ENCODE results near the gene XK.
A peak's percentile ranks its signal among the peaks of the same experiment; 100 is the strongest.
"Not testable (repeated sequence)": the region's sequence is repeated elsewhere in the genome, so short reads cannot be mapped to it uniquely, and the experiment has no call there.

XK gene, protein sequence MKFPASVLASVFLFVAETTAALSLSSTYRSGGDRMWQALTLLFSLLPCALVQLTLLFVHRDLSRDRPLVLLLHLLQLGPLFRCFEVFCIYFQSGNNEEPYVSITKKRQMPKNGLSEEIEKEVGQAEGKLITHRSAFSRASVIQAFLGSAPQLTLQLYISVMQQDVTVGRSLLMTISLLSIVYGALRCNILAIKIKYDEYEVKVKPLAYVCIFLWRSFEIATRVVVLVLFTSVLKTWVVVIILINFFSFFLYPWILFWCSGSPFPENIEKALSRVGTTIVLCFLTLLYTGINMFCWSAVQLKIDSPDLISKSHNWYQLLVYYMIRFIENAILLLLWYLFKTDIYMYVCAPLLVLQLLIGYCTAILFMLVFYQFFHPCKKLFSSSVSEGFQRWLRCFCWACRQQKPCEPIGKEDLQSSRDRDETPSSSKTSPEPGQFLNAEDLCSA

DNA sequence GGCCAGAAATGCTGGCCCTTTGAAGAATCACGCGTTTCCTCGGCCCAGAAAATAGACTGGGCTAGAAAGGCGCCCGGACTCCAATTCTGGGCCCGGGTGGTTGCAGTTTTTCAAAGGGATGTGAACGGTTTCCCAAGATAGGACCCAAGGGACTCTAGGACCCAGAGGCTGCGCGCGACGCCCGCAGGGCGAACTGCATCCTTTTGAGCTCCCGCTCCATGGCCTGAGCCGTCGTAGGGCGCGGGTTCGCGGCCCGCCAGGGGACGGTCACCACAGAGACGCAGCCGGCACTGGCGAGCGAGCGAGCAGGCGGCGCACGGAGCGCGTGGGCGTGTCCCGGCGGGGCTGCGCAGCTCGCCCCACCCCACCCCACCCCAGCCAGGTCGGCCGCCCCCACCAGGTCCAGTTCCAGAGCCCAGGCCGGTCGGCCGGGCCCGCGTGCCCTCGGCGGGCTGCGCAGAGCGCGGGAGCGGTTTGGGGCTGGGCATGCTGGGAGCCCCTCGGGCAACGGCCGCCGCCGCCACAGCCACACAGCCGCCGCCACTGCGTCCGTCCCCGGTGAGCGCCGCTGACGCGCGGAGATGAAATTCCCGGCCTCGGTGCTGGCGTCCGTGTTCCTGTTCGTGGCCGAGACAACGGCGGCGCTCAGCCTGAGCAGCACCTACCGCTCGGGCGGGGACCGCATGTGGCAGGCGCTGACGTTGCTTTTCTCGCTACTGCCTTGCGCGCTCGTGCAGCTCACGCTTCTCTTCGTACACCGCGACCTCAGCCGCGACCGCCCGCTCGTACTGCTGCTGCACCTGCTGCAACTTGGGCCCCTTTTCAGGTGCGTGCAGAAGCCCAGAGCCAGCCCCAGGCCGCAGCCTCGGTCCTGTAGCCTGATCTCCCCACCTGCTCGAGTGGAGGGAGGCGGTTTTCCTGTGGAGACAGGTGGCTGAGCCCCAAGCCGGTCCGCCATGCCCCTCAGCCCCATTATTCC is at the start of gene XK:
XK (plus strand) TSS at position 411 of the 979 bp plus-strand sequence; CDS start at position 582, 171 bp downstream.
- H3K27ac ChIP-seq = peak within 1 kb of the TSS; percentile 66
- TF ChIP-seq, protein P1, sequence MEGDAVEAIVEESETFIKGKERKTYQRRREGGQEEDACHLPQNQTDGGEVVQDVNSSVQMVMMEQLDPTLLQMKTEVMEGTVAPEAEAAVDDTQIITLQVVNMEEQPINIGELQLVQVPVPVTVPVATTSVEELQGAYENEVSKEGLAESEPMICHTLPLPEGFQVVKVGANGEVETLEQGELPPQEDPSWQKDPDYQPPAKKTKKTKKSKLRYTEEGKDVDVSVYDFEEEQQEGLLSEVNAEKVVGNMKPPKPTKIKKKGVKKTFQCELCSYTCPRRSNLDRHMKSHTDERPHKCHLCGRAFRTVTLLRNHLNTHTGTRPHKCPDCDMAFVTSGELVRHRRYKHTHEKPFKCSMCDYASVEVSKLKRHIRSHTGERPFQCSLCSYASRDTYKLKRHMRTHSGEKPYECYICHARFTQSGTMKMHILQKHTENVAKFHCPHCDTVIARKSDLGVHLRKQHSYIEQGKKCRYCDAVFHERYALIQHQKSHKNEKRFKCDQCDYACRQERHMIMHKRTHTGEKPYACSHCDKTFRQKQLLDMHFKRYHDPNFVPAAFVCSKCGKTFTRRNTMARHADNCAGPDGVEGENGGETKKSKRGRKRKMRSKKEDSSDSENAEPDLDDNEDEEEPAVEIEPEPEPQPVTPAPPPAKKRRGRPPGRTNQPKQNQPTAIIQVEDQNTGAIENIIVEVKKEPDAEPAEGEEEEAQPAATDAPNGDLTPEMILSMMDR (IDR thresholded peaks at IDR 0.05) = no peak
- no peak for TF ChIP-seq ZFX (IDR thresholded peaks at IDR 0.05; ENCODE audit: borderline replicate concordance)

DNA sequence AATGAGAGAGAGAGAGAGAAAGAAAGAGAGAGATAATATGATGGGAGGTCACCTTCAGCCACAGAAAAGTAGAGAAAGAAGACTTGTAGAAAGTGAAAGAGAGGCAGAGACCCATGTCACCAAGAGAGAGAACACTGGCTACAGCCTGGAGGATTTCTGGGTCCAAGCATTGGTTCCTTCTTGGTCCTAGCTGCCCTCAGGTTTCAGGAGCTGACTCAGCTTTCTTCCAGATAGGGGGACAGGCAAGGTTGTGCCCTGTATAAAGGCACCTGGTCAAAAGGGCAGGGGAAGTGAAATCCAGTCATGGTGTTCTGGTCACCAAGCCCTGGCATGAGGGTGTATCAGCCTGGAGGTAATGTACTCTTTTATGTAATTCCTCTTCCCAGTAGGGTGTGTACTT is 47.5 kb upstream of the XK start:
- no peak overlapping the region for H3K27ac ChIP-seq
- TF ChIP-seq ZFX (IDR thresholded peaks at IDR 0.05; ENCODE audit: borderline replicate concordance) = no peak
- TF ChIP-seq, protein P1 (IDR thresholded peaks at IDR 0.05) = no peak

DNA sequence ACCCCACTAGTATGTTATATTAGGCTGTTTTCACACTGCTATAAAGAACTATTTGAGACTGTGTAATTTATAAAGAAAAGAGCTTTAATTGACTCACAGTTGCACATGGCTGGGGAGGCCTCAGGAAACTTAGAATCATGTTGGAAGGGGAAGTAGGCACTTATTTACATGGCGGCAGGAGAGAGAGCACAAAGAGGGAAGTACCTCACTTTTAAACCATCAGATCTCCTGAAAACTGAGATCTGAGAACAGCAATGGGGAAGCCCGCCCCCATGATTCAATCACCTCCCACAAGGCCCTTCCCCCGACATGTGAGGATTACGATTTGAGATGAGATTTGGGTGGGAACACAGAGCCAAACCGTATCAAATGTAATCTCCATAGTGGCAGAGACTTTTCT is 45.4 kb upstream of the XK start:
- H3K27ac ChIP-seq = no peak overlapping the region
- TF ChIP-seq ZFX (IDR thresholded peaks at IDR 0.05; ENCODE audit: borderline replicate concordance) = no peak
- TF ChIP-seq, protein P1 (IDR thresholded peaks at IDR 0.05) = no peak

DNA sequence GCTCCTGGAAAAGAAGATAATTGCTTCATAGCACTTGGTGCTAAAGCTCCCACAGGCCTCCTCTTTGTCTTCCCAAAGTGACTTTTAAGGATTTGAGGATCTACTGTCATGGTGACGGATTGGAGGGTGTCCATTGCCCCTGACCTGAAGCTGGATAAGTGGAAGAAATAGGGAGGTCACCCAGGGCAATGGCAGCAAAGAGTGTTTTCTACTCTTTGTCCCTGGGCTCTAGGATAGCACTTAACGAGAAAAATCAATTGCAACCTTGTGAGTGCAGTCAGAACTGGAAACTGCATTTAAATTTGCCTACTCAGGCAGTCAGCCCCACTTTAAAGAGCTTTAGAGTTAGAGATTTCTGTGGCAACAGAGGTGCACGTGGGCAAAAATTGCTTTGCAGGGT is 43.7 kb upstream of the XK start:
- H3K27ac ChIP-seq = no peak overlapping the region
- TF ChIP-seq, protein P1 (IDR thresholded peaks at IDR 0.05) = no peak
- no peak for TF ChIP-seq ZFX (IDR thresholded peaks at IDR 0.05; ENCODE audit: borderline replicate concordance)

DNA sequence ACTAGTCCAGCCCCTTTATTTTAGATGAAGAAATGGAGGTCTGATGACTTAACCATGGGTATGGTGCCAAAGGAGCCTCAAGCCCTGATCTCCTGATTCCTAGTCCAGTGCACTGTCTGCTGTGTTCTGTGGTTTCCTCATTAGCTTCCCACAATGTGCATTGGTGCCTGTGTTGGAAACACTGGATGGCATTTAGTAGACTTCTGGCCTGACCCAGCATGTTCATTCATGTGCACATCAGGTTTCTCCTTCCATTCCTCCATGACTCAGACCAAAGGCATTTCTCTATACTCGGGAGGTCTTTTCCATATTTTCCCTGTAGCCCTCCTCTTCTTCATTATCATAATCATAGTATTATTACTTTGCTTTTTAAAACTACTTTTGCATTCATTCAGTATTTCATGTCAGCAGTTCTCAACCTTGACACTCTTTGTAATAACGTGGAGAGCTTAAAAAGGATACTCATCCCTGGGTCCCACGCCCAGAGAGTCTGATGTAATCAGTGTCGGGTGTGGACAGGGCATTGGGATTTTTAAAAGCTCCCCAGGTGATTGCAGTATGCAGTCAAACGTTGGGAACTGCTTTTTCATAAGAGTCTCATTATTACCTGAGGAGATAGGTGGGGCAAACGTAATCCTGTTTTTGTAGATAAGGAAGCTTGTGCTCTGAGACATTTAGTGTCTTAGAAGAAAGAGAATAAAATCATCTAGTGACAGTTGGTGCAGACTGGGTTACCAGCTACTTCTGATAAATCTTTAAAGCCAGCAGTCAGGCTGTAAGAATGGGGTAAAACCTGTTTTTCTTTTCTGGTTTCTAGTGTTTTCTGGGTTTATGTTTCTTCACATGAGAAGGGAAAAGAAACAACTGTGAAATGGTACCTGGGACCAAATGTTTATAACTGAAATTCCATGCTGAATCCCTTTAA is 40.9 kb upstream of the XK start:
- no peak overlapping the region for H3K27ac ChIP-seq

DNA sequence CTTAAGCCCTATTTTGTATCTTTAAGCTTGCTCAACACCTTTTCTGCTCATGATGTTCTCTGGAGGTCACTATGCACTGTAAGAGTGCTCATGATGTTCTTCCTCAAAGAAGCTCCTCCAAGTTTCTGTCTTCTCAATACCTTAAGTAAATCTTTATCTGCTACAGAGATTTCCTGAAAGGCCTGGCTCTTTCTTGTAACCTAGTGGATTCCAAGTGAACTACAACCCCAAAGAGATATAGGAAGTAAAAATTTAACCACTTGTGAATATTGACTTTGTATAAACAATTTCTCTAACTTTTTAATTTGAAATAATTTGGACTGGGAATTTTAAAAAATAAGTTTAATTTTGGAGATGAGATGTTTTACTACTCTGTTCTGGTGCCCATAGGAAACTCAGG is 39.3 kb upstream of the XK start:
- no peak overlapping the region for H3K27ac ChIP-seq
- TF ChIP-seq ZFX (IDR thresholded peaks at IDR 0.05; ENCODE audit: borderline replicate concordance) = no peak
- TF ChIP-seq, protein P1 (IDR thresholded peaks at IDR 0.05) = no peak; the same call in 1 of the 2 replicates

More for the DNA sequence above, 40.9 kb upstream of the XK start:
- TF ChIP-seq ZFX (IDR thresholded peaks at IDR 0.05; ENCODE audit: borderline replicate concordance) = no peak
- TF ChIP-seq, protein P1 (IDR thresholded peaks at IDR 0.05) = no peak

DNA sequence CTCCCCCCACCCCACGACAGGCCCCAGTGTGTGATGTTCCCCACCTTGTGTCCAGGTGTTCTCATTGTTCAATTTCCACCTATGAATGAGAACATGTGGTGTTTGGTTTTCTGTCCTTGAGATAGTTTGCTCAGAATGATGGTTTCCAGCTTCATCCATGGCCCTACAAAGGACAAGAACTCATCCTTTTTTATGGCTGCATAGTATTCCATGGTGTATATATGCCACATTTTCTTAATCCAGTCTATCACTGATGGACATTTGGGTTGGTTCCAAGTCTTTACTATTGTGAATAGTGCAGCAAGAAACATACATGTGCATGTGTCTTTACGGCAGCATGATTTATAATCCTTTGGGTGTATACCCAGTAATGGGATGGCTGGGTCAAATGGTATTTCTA is 34.7 kb upstream of the XK start:
- not testable (repeated sequence) for H3K27ac ChIP-seq
